SK-N-SH (cell line): ENCODE measurements around the gene GOLM1. TPM values are rescaled to one million over a fixed set of nuclear protein-coding genes. Genes with fewer than 3 reads are reported as not detected.

ENCODE experiments used
- CTCF ChIA-PET: fragments of 300-600, 350-600 bp; formaldehyde crosslinking; extraction: SDS; loops from one replicate; lab custom pipeline; 2021; lab: Yijun Ruan, JAX
- POLR2A ChIA-PET: fragments of 350-600 bp; sonication (Branson Sonifier 250); formaldehyde crosslinking; extraction: SDS; loops from one replicate; lab custom pipeline; 2020; ENCODE audit warnings: antibody characterized with exemption, inconsistent platforms; lab: Yijun Ruan, JAX
- DNase-seq: peaks from one replicate; pipeline ENCODE4 v3.0.0; 2012
- H2AFZ ChIP-seq: fragments of 200-600 bp; sonication (generic); 2 replicates; pipeline ENCODE4 v1.8.1; 2016; ENCODE audit warnings: antibody characterized with exemption, mild to moderate bottlenecking, low read depth
- H3F3A ChIP-seq: fragments of 200-600 bp; sonication (generic); replicated peaks from 2 replicates; pipeline ENCODE3; 2016; ENCODE audit warnings: antibody characterized with exemption, mild to moderate bottlenecking; ENCODE audit not compliant: insufficient read depth
- H3K27ac ChIP-seq, 2 experiments: fragments of 200-500 bp in 1 of 2; fragments of 200-600 bp in 1 of 2; sonication (Bioruptor generic) in 1 of 2; sonication (generic), shearing (Covaris generic) in 1 of 2; 2 replicates each; pipeline versions ENCODE4 v1.5.1 to v1.6.1; 2014 to 2016; ENCODE audit warnings: low read depth in 2 of 2, inconsistent platforms in 1 of 2, low read length in 1 of 2, mild to moderate bottlenecking in 1 of 2, mixed read lengths in 1 of 2
- H3K27me3 ChIP-seq: fragments of 200-600 bp; sonication (generic), shearing (Covaris generic); 2 replicates; pipeline ENCODE4 v1.6.1; 2016; ENCODE audit warnings: mixed run types; ENCODE audit not compliant: insufficient read depth
- H3K36me3 ChIP-seq, 2 experiments: fragments of 200-500 bp in 1 of 2; fragments of 200-600 bp in 1 of 2; sonication (Bioruptor generic) in 1 of 2; sonication (generic) in 1 of 2; replicated peaks in 1 of 2; 2 replicates each; pipeline versions ENCODE3 to v1.5.1; 2014 to 2016; ENCODE audit warnings: low read length in 1 of 2, mild to moderate bottlenecking in 1 of 2; ENCODE audit not compliant: insufficient read depth in 2 of 2, control insufficient read depth in 1 of 2
- H3K4me1 ChIP-seq, 2 experiments: fragments of 200-500 bp in 1 of 2; fragments of 200-600 bp in 1 of 2; sonication (Bioruptor generic) in 1 of 2; sonication (generic), shearing (Covaris generic) in 1 of 2; 2 replicates each; pipeline versions ENCODE4 v1.5.1 to v1.6.1; 2014 to 2016; ENCODE audit warnings: low read depth in 1 of 2, low read length in 1 of 2, mixed run types in 1 of 2; ENCODE audit not compliant: insufficient read depth in 2 of 2, control insufficient read depth in 1 of 2
- H3K4me2 ChIP-seq: fragments of 200-600 bp; sonication (generic), shearing (Covaris generic); 2 replicates; pipeline ENCODE4 v1.6.1; 2017; ENCODE audit warnings: mixed run types
- H3K4me3 ChIP-seq, 2 experiments: fragments of 200-500 bp in 1 of 2; fragments of 200-600 bp in 1 of 2; sonication (Bioruptor generic) in 1 of 2; sonication (generic), shearing (Covaris generic) in 1 of 2; 2 replicates each; pipeline versions ENCODE4 v1.5.1 to v1.8.1; 2014 to 2016; ENCODE audit warnings: low read depth in 2 of 2, inconsistent platforms in 1 of 2, low read length in 1 of 2, mild to moderate bottlenecking in 1 of 2, mixed read lengths in 1 of 2, moderate library complexity in 1 of 2
- H3K79me2 ChIP-seq: fragments of 200-600 bp; sonication (generic); 2 replicates; pipeline ENCODE4 v1.8.1; 2017; ENCODE audit warnings: mild to moderate bottlenecking; ENCODE audit not compliant: insufficient read depth
- H3K9ac ChIP-seq: fragments of 200-600 bp; sonication (generic); 2 replicates; pipeline ENCODE4 v1.6.1; 2017; ENCODE audit warnings: mixed run types
- H3K9me2 ChIP-seq: fragments of 200-600 bp; sonication (generic); 2 replicates; pipeline ENCODE4 v1.6.1; 2017; ENCODE audit warnings: mixed run types
- H3K9me3 ChIP-seq: fragments of 200-600 bp; sonication (generic); 2 replicates; pipeline ENCODE4 v1.6.1; 2017; ENCODE audit warnings: mixed run types, mild to moderate bottlenecking, moderate library complexity
- H4K20me1 ChIP-seq: fragments of 200-600 bp; sonication (generic); 2 replicates; pipeline ENCODE4 v1.6.1; 2017; ENCODE audit warnings: mild to moderate bottlenecking, mixed run types; ENCODE audit not compliant: insufficient read depth
- EZH2phosphoT487 ChIP-seq: fragments of 200-600 bp; sonication (generic); IDR thresholded peaks from 2 replicates; pipeline ENCODE4 v1.6.1; 2017; ENCODE audit warnings: low read depth, mixed run types, mild to moderate bottlenecking, antibody characterized with exemption, moderate library complexity, borderline replicate concordance
- MEF2A ChIP-seq: IDR thresholded peaks from 2 replicates; pipeline ENCODE4 v1.4.0; 2012; ENCODE audit warnings: low read depth, borderline replicate concordance
- MXI1 ChIP-seq: IDR thresholded peaks from 2 replicates; pipeline ENCODE4 v1.6.1; 2012; ENCODE audit warnings: mild to moderate bottlenecking, low read depth, low read length, improper control_type of control experiment
- POLR2AphosphoS5 ChIP-seq: IDR thresholded peaks from 2 replicates; pipeline ENCODE4 v1.6.1; 2012; ENCODE audit warnings: low read depth, low read length
- RFX5 ChIP-seq: IDR thresholded peaks from 2 replicates; pipeline ENCODE4 v1.6.1; 2012; ENCODE audit warnings: mild to moderate bottlenecking, improper control_type of control experiment, low read length
- TEAD4 ChIP-seq: IDR thresholded peaks from 2 replicates; pipeline ENCODE4 v1.4.0; 2012; ENCODE audit warnings: mild to moderate bottlenecking, borderline replicate concordance; ENCODE audit not compliant: insufficient read depth
- YY1 ChIP-seq: IDR thresholded peaks from 2 replicates; pipeline ENCODE4 v1.4.0; 2012; ENCODE audit warnings: low read depth, mild to moderate bottlenecking
- WGBS: methylation state at CpG from one replicate; pipeline ENCODE4 v1.1.6; 2017; ENCODE audit warnings: low lambda C conversion rate; 5-methylcytosine and 5-hydroxymethylcytosine counted together
- polyA plus RNA-seq, 3 experiments: library from polyadenylated mRNA; depleted of rRNA; stranded (reverse); fragments of >200 nt; gene quantifications; 2 replicates each; pipeline ENCODE4 v1.2.3, GENCODE V29; 2012
- TF ChIP-seq, protein P1 (sequence below): fragments of 150-350 bp; IDR thresholded peaks from 2 replicates; pipeline ENCODE4 v1.6.1; 2017; ENCODE audit warnings: antibody characterized with exemption, low read length, low read depth, borderline replicate concordance
- TF ChIP-seq, protein P2 (sequence below): IDR thresholded peaks from 2 replicates; pipeline ENCODE4; 2012

Gene GOLM1
- polyA plus RNA-seq, 1 of the 3 experiments (the other 2 are of a cell fraction), result 69.8 TPM

DNA sequence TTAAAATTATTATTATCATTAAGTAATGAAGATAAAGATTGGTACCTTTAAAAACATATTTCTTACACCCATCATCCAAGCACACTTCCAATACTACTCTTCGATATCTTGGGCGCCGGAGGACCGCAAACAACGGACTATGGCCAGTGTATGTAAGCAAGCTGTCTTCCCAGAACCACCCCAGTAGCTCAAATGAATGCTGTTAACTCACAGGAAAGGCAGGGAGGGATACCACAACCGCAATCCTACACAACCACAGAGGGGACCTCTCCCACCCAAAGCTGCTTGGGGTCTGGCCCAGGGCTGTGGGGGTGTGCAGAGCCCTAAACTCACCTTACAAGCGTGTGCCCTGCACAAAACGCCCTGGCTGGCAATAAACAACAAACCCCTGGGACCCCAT lies 20.6 kb downstream of the GOLM1 start:
- Histone ChIP-seq H3F3A (no peaks in the 10 kb centered on the region), H3K9me3 (no peaks in the 10 kb centered on the region), H3K27ac (no peak overlapping the region), H3K9me2 (no peaks in the 10 kb centered on the region), H3K79me2 (peaks cover 3% of the 10 kb centered on the region; the same call in 1 of the 2 replicates), H3K9ac (no peak overlapping the region), H3K27me3 (no peaks in the 10 kb centered on the region), H2AFZ (no peak overlapping the region), H4K20me1 (no peaks in the 10 kb centered on the region), H3K4me2 (no peak overlapping the region), H3K4me1 (peaks cover 0 to 19% of the 10 kb centered on the region in 2 experiments; a peak in 2 of 4 replicates), H3K36me3 (peaks cover 0 to 21% of the 10 kb centered on the region in 2 experiments), H3K4me3 (no peak overlapping the region)
- DNase-seq, result no peak
- POLR2A ChIA-PET, result no interaction called here
- CTCF ChIA-PET, result no interaction called here
- WGBS, result 98% methylated on average over 8 of the region's 8 CpGs
- no peak for TF ChIP-seq EZH2phosphoT487

DNA sequence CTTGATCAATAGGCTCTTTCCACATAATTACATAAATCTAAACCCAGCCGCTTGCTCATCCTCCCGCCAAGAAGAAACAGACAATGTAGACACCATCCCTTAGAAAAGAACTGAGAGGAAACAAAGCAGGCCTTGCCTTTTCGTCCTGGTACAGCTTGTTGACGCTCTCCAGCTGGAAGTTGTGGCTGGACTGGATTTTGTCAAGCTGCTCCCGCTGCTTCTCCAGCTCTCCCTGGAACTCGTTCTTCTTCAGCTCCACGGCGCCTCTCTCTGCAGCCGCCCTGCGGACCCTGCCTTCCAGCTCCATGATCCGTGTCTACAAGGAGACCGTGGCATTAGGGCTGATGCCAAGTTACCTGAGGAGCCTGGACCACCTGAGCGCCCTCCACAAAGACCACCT lies 22.1 kb downstream of the GOLM1 start:
- Histone ChIP-seq H3K9me2 (no peaks in the 10 kb centered on the region), H3K4me3 (no peak overlapping the region), H3K4me2 (no peak overlapping the region), H3K9ac (no peak overlapping the region), H3K9me3 (no peaks in the 10 kb centered on the region), H3K36me3 (peaks cover 0 to 21% of the 10 kb centered on the region in 2 experiments), H3K4me1 (peaks cover 0 to 27% of the 10 kb centered on the region in 2 experiments; a peak in 3 of 4 replicates), H3K79me2 (peaks cover 1% of the 10 kb centered on the region; the same call in 1 of the 2 replicates), H3K27ac (peak overlapping the region in 1 of 2 experiments; percentile 25; a peak in 1 of 4 replicates), H3F3A (no peaks in the 10 kb centered on the region), H3K27me3 (no peaks in the 10 kb centered on the region), H4K20me1 (no peaks in the 10 kb centered on the region), H2AFZ (no peak overlapping the region)
- ChIA-PET POLR2A (no interaction called here), CTCF (interaction anchor here (1.0 to 2.2 kb wide), 3 partner anchors 125 to 220 kb away, joined by 4 to 5 read pairs (median 4); no protein-coding TSS in a partner anchor)
- no peak for TF ChIP-seq RFX5
- TF ChIP-seq POLR2AphosphoS5, result no peak
- no peak for TF ChIP-seq MEF2A
- TF ChIP-seq YY1, result no peak
- TF ChIP-seq TEAD4, result no peak
- TF ChIP-seq, protein P1, sequence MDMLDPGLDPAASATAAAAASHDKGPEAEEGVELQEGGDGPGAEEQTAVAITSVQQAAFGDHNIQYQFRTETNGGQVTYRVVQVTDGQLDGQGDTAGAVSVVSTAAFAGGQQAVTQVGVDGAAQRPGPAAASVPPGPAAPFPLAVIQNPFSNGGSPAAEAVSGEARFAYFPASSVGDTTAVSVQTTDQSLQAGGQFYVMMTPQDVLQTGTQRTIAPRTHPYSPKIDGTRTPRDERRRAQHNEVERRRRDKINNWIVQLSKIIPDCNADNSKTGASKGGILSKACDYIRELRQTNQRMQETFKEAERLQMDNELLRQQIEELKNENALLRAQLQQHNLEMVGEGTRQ, result no peak
- TF ChIP-seq MXI1, result no peak
- TF ChIP-seq, protein P2, sequence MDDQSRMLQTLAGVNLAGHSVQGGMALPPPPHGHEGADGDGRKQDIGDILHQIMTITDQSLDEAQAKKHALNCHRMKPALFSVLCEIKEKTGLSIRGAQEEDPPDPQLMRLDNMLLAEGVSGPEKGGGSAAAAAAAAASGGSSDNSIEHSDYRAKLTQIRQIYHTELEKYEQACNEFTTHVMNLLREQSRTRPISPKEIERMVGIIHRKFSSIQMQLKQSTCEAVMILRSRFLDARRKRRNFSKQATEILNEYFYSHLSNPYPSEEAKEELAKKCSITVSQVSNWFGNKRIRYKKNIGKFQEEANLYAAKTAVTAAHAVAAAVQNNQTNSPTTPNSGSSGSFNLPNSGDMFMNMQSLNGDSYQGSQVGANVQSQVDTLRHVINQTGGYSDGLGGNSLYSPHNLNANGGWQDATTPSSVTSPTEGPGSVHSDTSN, result no peak
- 93% methylated on average over 13 of the region's 13 CpGs for WGBS
- DNase-seq, result no peak
